Endothelial cell of umbilical vein (primary cell): ENCODE data around the gene PCDHGA6.

Experiments
- CTCF ChIP-seq, 2 donors: IDR thresholded peaks; 1 replicate in 1 of 2; 2 replicates in 1 of 2; pipeline ENCODE4 v1.5.1; 2011; ENCODE audit warnings: low read length in 2 of 2, mild to moderate bottlenecking in 2 of 2, moderate library complexity in 2 of 2, control low read depth in 1 of 2, inconsistent platforms in 1 of 2, low read depth in 1 of 2; ENCODE audit not compliant: insufficient read depth in 1 of 2; ENCODE audit errors: extremely low read depth in 1 of 2
- EZH2 ChIP-seq: IDR thresholded peaks from 2 replicates; pipeline ENCODE4 v1.6.1; 2012; ENCODE audit warnings: borderline replicate concordance, low read depth, mild to moderate bottlenecking, moderate library complexity, low read length, inconsistent platforms; ENCODE audit not compliant: severe bottlenecking
- FOS ChIP-seq: IDR thresholded peaks from 2 replicates; pipeline ENCODE4 v1.6.1; 2011; ENCODE audit warnings: mild to moderate bottlenecking, low read length, moderate library complexity, borderline replicate concordance; ENCODE audit not compliant: insufficient read depth
- GATA2 ChIP-seq: IDR thresholded peaks from 2 replicates; pipeline ENCODE4 v1.7.0; 2011; ENCODE audit warnings: low read depth, mild to moderate bottlenecking, moderate library complexity, mixed read lengths, low read length; ENCODE audit not compliant: insufficient read length, insufficient read depth
- MYC ChIP-seq: IDR thresholded peaks from one replicate; pipeline ENCODE4 v1.6.1; 2011; ENCODE audit warnings: mild to moderate bottlenecking, low read depth, low read length
- POLR2A ChIP-seq: IDR thresholded peaks from 2 replicates; pipeline ENCODE4 v1.6.1; 2012; ENCODE audit warnings: low read depth, mild to moderate bottlenecking, control low read depth, low read length
- POLR2AphosphoS5 ChIP-seq: IDR thresholded peaks from 2 replicates; pipeline ENCODE4 v1.6.1; 2012; ENCODE audit warnings: low read depth, mild to moderate bottlenecking, control low read depth, low read length, moderate library complexity; ENCODE audit not compliant: insufficient read depth
- TF ChIP-seq, protein P1 (sequence below): IDR thresholded peaks from 2 replicates; pipeline ENCODE4 v1.6.1; 2011; ENCODE audit not compliant: insufficient read depth, insufficient read length

GRCh38 chr5:141384471-141385267 lies 11.0 kb downstream of the PCDHGA6 start:
- TF ChIP-seq CTCF (IDR thresholded peaks at IDR 0.05; ENCODE audit: extremely low read depth in 1 of 2, insufficient read depth in 1 of 2, low read depth in 1 of 2, low read length in 2 of 2) (no peak), EZH2 (no peak), POLR2AphosphoS5 (no peak), MYC (no peak), POLR2A (no peak), GATA2 (no peak), FOS (no peak)
- TF ChIP-seq, protein P1, sequence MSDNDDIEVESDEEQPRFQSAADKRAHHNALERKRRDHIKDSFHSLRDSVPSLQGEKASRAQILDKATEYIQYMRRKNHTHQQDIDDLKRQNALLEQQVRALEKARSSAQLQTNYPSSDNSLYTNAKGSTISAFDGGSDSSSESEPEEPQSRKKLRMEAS = no peak
